Activated T-cell treated with anti-CD3 and anti-CD28 coated beads for 1 hour (primary cell): ENCODE measurements around the gene TNK2.
"Not testable (repeated sequence)": the region's sequence is repeated elsewhere in the genome, so short reads cannot be mapped to it uniquely, and the experiment has no call there.

Experiments used
- DNase-seq: peaks from one replicate; pipeline ENCODE4 v3.0.0-alpha.2; 2020; ENCODE audit warnings: low read depth

TNK2 gene

DNA sequence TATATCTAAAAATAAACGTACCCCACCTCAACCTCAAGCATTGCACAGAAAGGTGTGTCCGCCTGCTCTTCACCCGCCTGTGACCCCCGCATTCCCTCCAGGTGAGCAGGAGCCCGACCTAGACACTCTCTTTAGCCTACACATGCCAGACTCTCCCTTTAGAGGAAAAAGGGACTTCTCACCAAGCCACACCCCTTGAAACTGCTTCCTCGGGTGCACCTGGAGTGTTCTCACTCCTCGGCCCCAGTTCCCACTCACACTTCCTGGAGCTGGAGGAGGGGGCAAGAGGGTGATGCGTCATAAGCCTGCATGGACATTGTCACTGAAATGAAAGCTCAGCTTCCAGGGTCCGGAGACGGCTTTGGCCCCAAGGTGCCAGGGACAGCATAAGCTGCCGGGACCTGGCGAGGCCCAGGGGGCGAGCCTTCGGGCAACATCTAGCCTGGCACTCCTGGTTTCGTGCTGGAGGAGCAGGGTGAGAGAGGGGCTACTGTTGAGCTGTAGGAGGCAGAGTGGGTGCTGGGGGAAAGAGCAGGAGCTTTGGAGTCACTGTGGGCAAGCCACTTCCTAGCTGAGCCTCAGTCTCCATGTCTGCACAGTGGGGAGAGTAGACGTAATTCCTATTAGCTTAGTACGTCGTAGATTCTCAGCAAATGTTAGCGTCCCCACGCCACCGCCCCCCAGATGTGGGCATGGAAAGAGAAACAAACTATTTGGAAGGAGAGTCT lies 86.8 kb downstream of the TNK2 start:
- DNase-seq: no peak

DNA sequence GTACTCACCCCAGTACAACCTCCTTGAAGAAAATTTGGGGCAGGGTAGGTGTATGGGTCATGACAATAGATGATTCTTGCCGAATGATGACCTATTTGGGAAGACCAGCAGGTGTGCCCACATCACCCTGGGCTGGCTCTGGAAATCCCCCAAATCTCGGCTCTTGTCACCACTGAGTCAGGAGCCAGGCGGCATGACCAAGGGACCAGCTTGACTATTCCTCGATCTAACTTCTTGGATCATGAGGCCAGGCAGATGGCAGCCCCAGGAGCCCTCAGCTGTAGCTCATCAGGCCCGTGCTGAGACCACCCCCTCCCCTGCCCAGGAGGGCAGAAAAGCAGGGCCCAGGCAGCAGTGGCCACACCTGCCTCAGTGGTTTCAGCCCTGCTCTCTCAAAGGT lies 87.5 kb downstream of the TNK2 start:
- no peak for DNase-seq

DNA sequence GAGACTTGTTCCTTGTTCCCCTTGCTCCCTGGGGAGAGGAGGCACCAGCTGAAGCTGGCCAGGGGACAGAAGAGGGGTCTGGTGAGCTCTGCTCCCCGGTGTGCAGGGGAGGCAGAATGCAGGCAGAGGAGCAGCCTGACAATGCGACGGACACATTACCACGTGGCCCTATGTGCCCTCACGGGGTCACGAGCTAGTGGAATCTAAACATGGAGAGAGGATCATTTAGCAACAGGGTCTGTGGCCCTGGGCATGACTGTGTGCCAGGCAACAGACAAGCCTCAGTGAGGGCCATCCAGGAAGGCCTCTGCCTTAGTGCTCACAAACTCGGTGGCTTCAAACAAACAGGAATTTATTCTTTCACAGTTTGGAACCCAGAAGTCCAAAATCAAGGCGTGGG lies 88.2 kb downstream of the TNK2 start:
- no peak for DNase-seq

DNA sequence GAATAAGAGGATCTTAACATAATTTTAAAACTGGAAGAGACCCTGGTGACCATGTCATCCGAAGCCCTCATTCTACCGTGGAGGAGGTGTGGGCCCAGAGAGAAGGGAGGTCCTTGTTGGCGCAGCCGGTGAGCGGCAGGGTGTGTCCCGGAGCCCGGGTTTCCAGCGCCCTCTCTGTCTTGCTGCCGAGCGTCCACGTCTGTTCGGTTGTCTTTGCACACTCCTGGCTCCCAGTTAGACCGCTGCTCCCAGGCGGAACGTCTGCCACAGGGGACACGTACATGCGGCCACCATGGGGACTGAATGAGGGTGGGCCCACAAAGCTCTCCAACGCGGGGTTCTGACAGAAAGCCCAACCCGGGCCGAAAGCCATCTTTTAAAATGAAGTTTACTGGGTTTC lies 90.0 kb downstream of the TNK2 start:
- no peak for DNase-seq

GRCh38 chr3:195817578-195818135 lies 90.7 kb downstream of the TNK2 start:
- DNase-seq: no peak

GRCh38 chr3:195816276-195816913 lies 92.0 kb downstream of the TNK2 start:
- not testable (repeated sequence) for DNase-seq

DNA sequence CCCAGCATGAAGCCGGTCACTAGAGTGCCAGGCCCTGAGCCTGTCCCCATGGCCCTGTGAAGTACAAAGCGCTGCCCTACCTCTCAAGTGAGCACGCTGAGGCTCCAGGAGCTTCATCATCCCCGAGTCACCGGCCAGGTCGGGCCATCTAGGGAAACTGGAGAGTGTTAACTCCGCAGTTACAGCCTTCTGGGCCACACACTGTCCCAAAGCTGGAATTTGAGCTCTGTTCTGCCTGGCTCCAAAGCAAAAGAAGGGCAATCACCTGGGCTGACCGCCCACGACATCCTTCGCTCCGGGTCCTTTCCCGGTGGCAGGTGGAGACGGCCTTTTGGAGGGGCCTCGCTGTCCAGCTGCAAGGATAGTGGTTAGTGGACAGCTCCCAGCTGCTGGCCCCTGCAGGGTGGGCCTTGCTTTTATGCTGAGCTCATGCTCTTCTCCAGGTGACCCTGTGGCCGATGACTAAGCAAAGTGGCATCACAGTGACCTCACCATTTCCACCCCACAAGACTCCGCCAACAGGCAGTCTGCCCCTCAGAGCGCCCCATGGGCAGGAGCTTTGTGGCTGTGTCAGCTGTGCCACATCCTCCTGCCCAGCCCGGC lies 93.1 kb downstream of the TNK2 start:
- no peak for DNase-seq

DNA sequence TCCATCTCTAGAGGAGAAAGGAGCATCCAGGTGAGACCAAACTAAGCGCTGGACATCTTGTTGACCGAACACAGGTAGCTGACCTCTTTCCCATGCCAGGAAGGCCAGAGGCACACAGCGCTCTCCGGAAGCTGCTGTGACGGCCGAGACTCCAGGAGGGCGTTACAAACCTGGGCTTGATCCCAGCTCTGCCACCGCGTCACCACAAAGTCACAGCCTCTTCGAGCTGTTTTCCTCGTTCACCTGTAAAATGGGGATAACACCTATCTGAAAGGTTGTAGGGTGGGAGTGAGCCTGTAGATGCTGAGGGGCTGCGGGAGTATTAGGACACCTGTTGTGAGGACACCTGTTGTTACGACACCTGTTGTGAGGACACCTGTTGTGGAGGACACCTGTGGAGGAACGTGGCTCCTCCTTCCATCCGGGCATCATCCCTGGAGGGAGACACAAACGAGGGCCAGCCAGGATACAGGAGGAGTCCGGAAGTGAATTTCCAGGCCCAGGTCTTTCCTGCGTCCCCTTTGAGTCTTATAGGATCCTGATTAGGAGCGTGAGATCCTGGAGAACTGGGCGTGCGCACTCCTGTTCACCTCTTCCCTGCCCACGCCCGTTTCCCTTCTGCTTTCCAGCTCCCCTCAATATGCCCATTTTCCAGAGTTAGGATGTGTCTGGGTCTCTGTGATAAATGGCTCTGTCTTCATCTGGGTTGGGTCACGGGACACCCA lies 94.3 kb downstream of the TNK2 start:
- DNase-seq: no peak
